CD4-positive, alpha-beta memory T cell (primary cell): ENCODE measurements around the gene CAPN2. TPM values are rescaled to one million over a fixed set of nuclear protein-coding genes. Genes with fewer than 3 reads are reported as not detected.
A peak's percentile ranks its signal among the peaks of the same experiment; 100 is the strongest.

Source experiments
- CTCF ChIA-PET: fragments of 350-600 bp; sonication (Branson Sonifier 250); formaldehyde crosslinking; loops from one replicate; lab custom pipeline; 2021; ENCODE audit warnings: inconsistent platforms; ENCODE audit not compliant: partially characterized antibody; lab: Charles Lee
- POLR2A ChIA-PET: fragments of 350-600 bp; sonication (Branson Sonifier 250); formaldehyde crosslinking; loops from one replicate; lab custom pipeline; 2021; ENCODE audit not compliant: partially characterized antibody; lab: Charles Lee
- DNase-seq, 5 donors: peaks; one replicate each; pipeline versions ENCODE4 v3.0.0 to v3.0.0-alpha.2; 2020 to 2022; ENCODE audit warnings: mixed read lengths in 1 of 5
- H3K27ac ChIP-seq: one replicate; pipeline ENCODE4 v1.7.0; 2013; ENCODE audit warnings: low read depth, low read length
- H3K27me3 ChIP-seq: 2 replicates; pipeline ENCODE4 v1.7.0; 2013; ENCODE audit warnings: mild to moderate bottlenecking, low read length, moderate library complexity; ENCODE audit not compliant: insufficient read depth
- H3K36me3 ChIP-seq: 2 replicates; pipeline ENCODE4 v1.7.0; 2013; ENCODE audit warnings: mild to moderate bottlenecking, low read length, moderate library complexity; ENCODE audit not compliant: insufficient read depth
- H3K4me1 ChIP-seq: 2 replicates; pipeline ENCODE4 v1.7.0; 2013; ENCODE audit warnings: mild to moderate bottlenecking, low read length, moderate library complexity; ENCODE audit not compliant: insufficient read depth
- H3K4me3 ChIP-seq, 2 donors: one replicate each; pipeline ENCODE4 v1.7.0; 2013; ENCODE audit warnings: low read length in 2 of 2, mild to moderate bottlenecking in 1 of 2
- H3K9me3 ChIP-seq, 2 donors: one replicate each; pipeline ENCODE4 v1.7.0; 2013; ENCODE audit warnings: low read length in 2 of 2, control low read depth in 1 of 2; ENCODE audit not compliant: control insufficient read depth in 1 of 2
- H3K27ac Mint-ChIP-seq, 7 donors: one replicate each; pipeline ENCODE4 v1.8.0; 2020 to 2021; ENCODE audit warnings: mixed read lengths in 7 of 7, mild to moderate bottlenecking in 6 of 7, inconsistent platforms in 3 of 7, moderate library complexity in 3 of 7
- H3K27me3 Mint-ChIP-seq, 2 donors: one replicate each; pipeline ENCODE4 v1.8.0; 2020 to 2021; ENCODE audit warnings: mixed read lengths in 2 of 2
- H3K36me3 Mint-ChIP-seq, 2 donors: one replicate each; pipeline ENCODE4 v1.8.0; 2020 to 2021; ENCODE audit warnings: mixed read lengths in 2 of 2, inconsistent platforms in 1 of 2, mild to moderate bottlenecking in 1 of 2
- H3K4me1 Mint-ChIP-seq, 4 donors: one replicate each; pipeline ENCODE4 v1.8.0; 2020 to 2021; ENCODE audit warnings: mixed read lengths in 4 of 4, mild to moderate bottlenecking in 1 of 4
- H3K4me3 Mint-ChIP-seq, 8 donors: one replicate each; pipeline ENCODE4 v1.8.0; 2020 to 2021; ENCODE audit warnings: mixed read lengths in 8 of 8, mild to moderate bottlenecking in 7 of 8, moderate library complexity in 6 of 8, inconsistent platforms in 3 of 8
- H3K9me3 Mint-ChIP-seq, 8 donors: one replicate each; pipeline ENCODE4 v1.8.0; 2020 to 2021; ENCODE audit warnings: mixed read lengths in 8 of 8, mild to moderate bottlenecking in 5 of 8, inconsistent platforms in 3 of 8, moderate library complexity in 1 of 8
- intact Hi-C: fragments of 100-400 bp; cut with micrococcal nuclease; formaldehyde crosslinking; loops from one replicate; pipeline ENCODE4 v1.15.1; 2023
- polyA plus RNA-seq, 2 donors: library from polyadenylated mRNA; unstranded; fragments of 300-500 nt; fragmentation: Illumina TruSeq; gene quantifications; one replicate each; pipeline ENCODE4 v1.2.3, GENCODE V29; 2021
- total RNA-seq, 2 experiments: library from RNA; stranded (reverse); gene quantifications; one replicate each; pipeline ENCODE4 v1.2.3, GENCODE V29; 2021

The CAPN2 gene
- total and polyA plus RNA-seq, 4 experiments from 2014 or later, result 146 to 231 (median 179) TPM

GRCh38 chr1:223776075-223776814 is 63.9 kb downstream of the CAPN2 start:
- Mint-ChIP-seq H3K4me1 (peaks cover 17 to 32% (median 22%) of the 10 kb centered on the region in 4 donors), H3K36me3 (peaks cover 47 to 88% of the 10 kb centered on the region in 2 donors), H3K27me3 (no peaks in the 10 kb centered on the region), H3K27ac (peak overlapping the region; percentile 81 to 94 (median 85)), H3K9me3 (peaks cover 0 to 2% (median 0%) of the 10 kb centered on the region in 8 donors), H3K4me3 (peak overlapping the region in 2 of 8 donors; percentile 4 to 72)
- H3K4me1 ChIP-seq, result peaks cover 15% of the 10 kb centered on the region
- ChIA-PET CTCF (interaction anchor here (1.5 to 5.0 kb wide), 3 partner anchors 27 to 78 kb away, joined by 3 to 18 read pairs (median 8); no protein-coding TSS in a partner anchor), POLR2A (interaction anchor here (1.1 to 2.1 kb wide), 2 partner anchors 69 to 1063 kb away, joined by 5 to 9 read pairs; partner anchors contain the start of genes AIDA, BROX and TP53BP2)
- peaks cover 67% of the 10 kb centered on the region for H3K36me3 ChIP-seq
- no peaks in the 10 kb centered on the region for H3K27me3 ChIP-seq
- no peaks in the 10 kb centered on the region for H3K9me3 ChIP-seq
- no peak overlapping the region for H3K4me3 ChIP-seq
- peak in 3 of 5 donors; percentile 11 to 70 (median 17) for DNase-seq
- intact Hi-C loops, result loop anchor here (5.0 kb wide), 1 partner anchor 51 kb away; no protein-coding TSS in a partner anchor
- no peak overlapping the region for H3K27ac ChIP-seq

- Histone ChIP-seq H3K4me3 (no peak overlapping the region), H3K27ac (no peak overlapping the region), H3K9me3 (no peaks in the 10 kb centered on the region), H3K27me3 (no peaks in the 10 kb centered on the region), H3K36me3 (peaks cover 60% of the 10 kb centered on the region), H3K4me1 (peaks cover 15% of the 10 kb centered on the region)
- Mint-ChIP-seq H3K4me1 (peaks cover 13 to 25% (median 18%) of the 10 kb centered on the region in 4 donors), H3K27me3 (no peaks in the 10 kb centered on the region), H3K9me3 (peaks cover 0 to 2% (median 0%) of the 10 kb centered on the region in 8 donors), H3K36me3 (peaks cover 42 to 82% of the 10 kb centered on the region in 2 donors), H3K4me3 (no peak overlapping the region), H3K27ac (peak overlapping the region; percentile 23 to 90 (median 75))
- DNase-seq, result no peak
- ChIA-PET POLR2A (interaction anchor here (2.1 kb wide), 1 partner anchor 69 kb away, joined by 9 read pairs; the partner anchor contains the start of gene TP53BP2), CTCF (interaction anchor here (1.5 to 5.0 kb wide), 2 partner anchors 27 to 78 kb away, joined by 8 to 18 read pairs; no protein-coding TSS in a partner anchor)
- intact Hi-C loops, result loop anchor here (5.0 kb wide), 1 partner anchor 50 kb away; no protein-coding TSS in a partner anchor
Observed at GRCh38 chr1:223776826-223777454, 64.6 kb downstream of the CAPN2 start.

GRCh38 chr1:223780318-223780717 is 68.0 kb downstream of the CAPN2 start:
- H3K36me3 ChIP-seq, result peaks cover 49% of the 10 kb centered on the region
- H3K4me3 ChIP-seq, result no peak overlapping the region
- H3K9me3 ChIP-seq, result no peaks in the 10 kb centered on the region
- DNase-seq, result no peak
- Mint-ChIP-seq H3K9me3 (peaks cover 0 to 2% (median 0%) of the 10 kb centered on the region in 8 donors), H3K36me3 (peaks cover 32 to 72% of the 10 kb centered on the region in 2 donors), H3K27me3 (no peaks in the 10 kb centered on the region), H3K27ac (peak overlapping the region in 2 of 7 donors; percentile 69 to 83), H3K4me1 (peaks cover 13 to 18% (median 16%) of the 10 kb centered on the region in 4 donors), H3K4me3 (no peak overlapping the region)
- H3K27ac ChIP-seq, result no peak overlapping the region
- ChIA-PET POLR2A (interaction anchor here (1.1 to 1.2 kb wide), 2 partner anchors 12 to 66 kb away, joined by 3 to 4 read pairs; no protein-coding TSS in a partner anchor), CTCF (interaction anchor here (0.7 to 2.3 kb wide), 6 partner anchors 15 to 554 kb away, joined by 3 to 6 read pairs (median 4); no protein-coding TSS in a partner anchor)
- no peaks in the 10 kb centered on the region for H3K27me3 ChIP-seq
- intact Hi-C loops, result no loop called here
- peaks cover 12% of the 10 kb centered on the region for H3K4me1 ChIP-seq

- H3K4me1 ChIP-seq, result peaks cover 6% of the 10 kb centered on the region
- peaks cover 43% of the 10 kb centered on the region for H3K36me3 ChIP-seq
- peaks cover 0 to 2% (median 0%) of the 10 kb centered on the region in 8 donors for H3K9me3 Mint-ChIP-seq
- peaks cover 31 to 72% of the 10 kb centered on the region in 2 donors for H3K36me3 Mint-ChIP-seq
- CTCF ChIA-PET, result interaction anchor here (0.7 to 2.3 kb wide), 6 partner anchors 11 to 554 kb away, joined by 3 to 6 read pairs (median 4); no protein-coding TSS in a partner anchor
- peaks cover 7 to 13% (median 11%) of the 10 kb centered on the region in 4 donors for H3K4me1 Mint-ChIP-seq
- H3K27me3 Mint-ChIP-seq, result no peaks in the 10 kb centered on the region
- no peak overlapping the region for H3K4me3 Mint-ChIP-seq
- H3K27me3 ChIP-seq, result no peaks in the 10 kb centered on the region
- intact Hi-C loops, result no loop called here
- POLR2A ChIA-PET, result interaction anchor here (1.1 to 1.2 kb wide), 2 partner anchors 12 to 65 kb away, joined by 3 to 4 read pairs; no protein-coding TSS in a partner anchor
- no peak overlapping the region for H3K27ac ChIP-seq
- no peak for DNase-seq
- peak overlapping the region; percentile 14 to 83 (median 39) for H3K27ac Mint-ChIP-seq
- no peak overlapping the region for H3K4me3 ChIP-seq
- H3K9me3 ChIP-seq, result no peaks in the 10 kb centered on the region
Observed at GRCh38 chr1:223780949-223781348, 68.6 kb downstream of the CAPN2 start.

- peaks cover 23 to 65% of the 10 kb centered on the region in 2 donors for H3K36me3 Mint-ChIP-seq
- Histone ChIP-seq H3K36me3 (peaks cover 30% of the 10 kb centered on the region), H3K27me3 (no peaks in the 10 kb centered on the region), H3K4me1 (no peaks in the 10 kb centered on the region), H3K4me3 (no peak overlapping the region), H3K9me3 (no peaks in the 10 kb centered on the region), H3K27ac (no peak overlapping the region)
- POLR2A ChIA-PET, result no interaction called here
- no peaks in the 10 kb centered on the region for H3K27me3 Mint-ChIP-seq
- DNase-seq, result no peak
- H3K9me3 Mint-ChIP-seq, result no peaks in the 10 kb centered on the region
- CTCF ChIA-PET, result interaction anchor here (1.6 kb wide), 1 partner anchor 34 kb away, joined by 6 read pairs; no protein-coding TSS in a partner anchor
- intact Hi-C loops, result no loop called here
- H3K4me3 Mint-ChIP-seq, result no peak overlapping the region
- H3K4me1 Mint-ChIP-seq, result peaks cover 0 to 4% (median 1%) of the 10 kb centered on the region in 4 donors
- peak overlapping the region in 4 of 7 donors; percentile 6 to 77 (median 33) for H3K27ac Mint-ChIP-seq
Observed at GRCh38 chr1:223783676-223784075, 71.3 kb downstream of the CAPN2 start.

GRCh38 chr1:223784541-223784940 is 72.2 kb downstream of the CAPN2 start:
- Histone ChIP-seq H3K4me3 (no peak overlapping the region), H3K27me3 (no peaks in the 10 kb centered on the region), H3K9me3 (no peaks in the 10 kb centered on the region), H3K36me3 (peaks cover 30% of the 10 kb centered on the region), H3K27ac (no peak overlapping the region), H3K4me1 (no peaks in the 10 kb centered on the region)
- no peak overlapping the region for H3K4me3 Mint-ChIP-seq
- POLR2A ChIA-PET, result interaction anchor here (0.5 kb wide), 1 partner anchor 1490 kb away, joined by 4 read pairs; no protein-coding TSS in a partner anchor
- H3K9me3 Mint-ChIP-seq, result no peaks in the 10 kb centered on the region
- peaks cover 23 to 63% of the 10 kb centered on the region in 2 donors for H3K36me3 Mint-ChIP-seq
- DNase-seq, result no peak
- CTCF ChIA-PET, result interaction anchor here (1.6 kb wide), 1 partner anchor 35 kb away, joined by 6 read pairs; no protein-coding TSS in a partner anchor
- no peaks in the 10 kb centered on the region for H3K27me3 Mint-ChIP-seq
- peaks cover 0 to 4% (median 2%) of the 10 kb centered on the region in 4 donors for H3K4me1 Mint-ChIP-seq
- peak overlapping the region in 1 of 7 donors; percentile 21 for H3K27ac Mint-ChIP-seq
- intact Hi-C loops, result no loop called here
